ENCODE data around the gene OR5B12.
"Not testable (repeated sequence)": the region's sequence is repeated elsewhere in the genome, so short reads cannot be mapped to it uniquely, and the experiment has no call there.

Gene OR5B12

GRCh38 chr11:58442136-58442535 lies at the start of gene OR5B12:
TSS of gene OR5B12 (minus strand) at chr11:58442236. CDS start at chr11:58440151, 2,085 bp downstream.
- no peak for DNase-seq

- DNase-seq, result no peak
Observed at GRCh38 chr11:58490827-58491226, 48.8 kb upstream of the OR5B12 start.

GRCh38 chr11:58487170-58487569 lies 45.1 kb upstream of the OR5B12 start:
- no peak for DNase-seq

GRCh38 chr11:58485961-58486360 lies 43.9 kb upstream of the OR5B12 start:
- no peak for DNase-seq

GRCh38 chr11:58471892-58472291 lies 29.9 kb upstream of the OR5B12 start:
- DNase-seq, result no peak

GRCh38 chr11:58466293-58466692 lies 24.3 kb upstream of the OR5B12 start:
- DNase-seq, result no peak

- no peak for DNase-seq
Observed at GRCh38 chr11:58465690-58466089, 23.7 kb upstream of the OR5B12 start.

- DNase-seq, result no peak
Observed at GRCh38 chr11:58451585-58451984, 9.5 kb upstream of the OR5B12 start.

GRCh38 chr11:58446294-58446693 lies 4.3 kb upstream of the OR5B12 start:
- DNase-seq, result no peak

- DNase-seq, result no peak
Observed at GRCh38 chr11:58444300-58444699, 2.3 kb upstream of the OR5B12 start.

- DNase-seq, result no peak
Observed at GRCh38 chr11:58438486-58438885, 3.5 kb downstream of the OR5B12 start.

- DNase-seq, result no peak
Observed at GRCh38 chr11:58434217-58434616, 7.8 kb downstream of the OR5B12 start.

- DNase-seq, result no peak
Observed at GRCh38 chr11:58433638-58434203, 8.3 kb downstream of the OR5B12 start.

- no peak for DNase-seq
Observed at GRCh38 chr11:58429273-58429672, 12.8 kb downstream of the OR5B12 start.

GRCh38 chr11:58428021-58428420 lies 14.0 kb downstream of the OR5B12 start, which contains the start of gene OR5B2:
TSS of gene OR5B2 (minus strand) at chr11:58428121. CDS start at chr11:58423261, 4,860 bp downstream.
- DNase-seq, result no peak

- no peak for DNase-seq
Observed at GRCh38 chr11:58406774-58407173, 35.3 kb downstream of the OR5B12 start, which contains the start of gene OR5B3. TSS of gene OR5B3 (minus strand) at chr11:58406874. CDS start at chr11:58403409, 3,465 bp downstream.

- not testable (repeated sequence) for DNase-seq
Observed at GRCh38 chr11:58399622-58400021, 42.4 kb downstream of the OR5B12 start.

GRCh38 chr11:58395581-58395980 lies 46.5 kb downstream of the OR5B12 start:
- DNase-seq, result no peak

- no peak for DNase-seq
Observed at GRCh38 chr11:58394195-58394594, 47.8 kb downstream of the OR5B12 start.

GRCh38 chr11:58392746-58393145 lies 49.3 kb downstream of the OR5B12 start:
- no peak for DNase-seq

GRCh38 chr11:58391879-58392278 lies 50.2 kb downstream of the OR5B12 start:
- DNase-seq, result no peak

GRCh38 chr11:58390551-58391063 lies 51.4 kb downstream of the OR5B12 start:
- DNase-seq, result no peak

All from CD4-positive, alpha-beta T cell treated with Interleukin-12 subunit alpha and Interleukin-12 subunit beta, for 1 hour (primary cell).